Stimulated activated CD4-positive, alpha-beta T cell treated with anti-CD3 and anti-CD28 coated beads, Interleukin-12 subunit alpha, Interleukin-12 subunit beta, amount 100 ng/mL, for 48 hours (primary cell): ENCODE measurements around the gene MMP10.
A peak's percentile ranks its signal among the peaks of the same experiment; 100 is the strongest.
"Not testable (repeated sequence)": the region's sequence is repeated elsewhere in the genome, so short reads cannot be mapped to it uniquely, and the experiment has no call there.

Experiments
- DNase-seq, 3 donors: peaks; one replicate each; pipeline ENCODE4 v3.0.0-alpha.2; 2020; ENCODE audit warnings: low read depth in 2 of 3, low spot score in 1 of 3

The MMP10 gene

GRCh38 chr11:102783720-102784119 lies 3.3 kb upstream of the MMP10 start:
- DNase-seq: no peak

DNA sequence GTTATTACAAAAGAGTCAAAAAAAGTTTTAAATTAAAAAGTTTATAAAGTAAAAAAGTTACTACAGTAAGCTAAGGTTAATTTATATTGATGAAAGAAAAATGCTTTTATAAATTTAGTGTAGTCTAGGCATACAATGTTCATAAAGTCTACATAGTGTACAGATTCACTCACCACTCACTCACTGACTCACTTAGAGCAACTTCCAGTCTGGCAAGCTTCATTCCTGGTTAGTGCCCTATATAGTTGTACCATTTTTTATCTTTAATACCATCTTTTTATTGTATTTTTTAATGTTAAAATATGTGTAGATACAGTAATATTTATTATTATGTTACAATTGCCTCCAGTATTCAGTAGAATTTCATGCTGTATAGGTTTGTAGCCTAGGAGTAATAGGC lies 2.6 kb upstream of the MMP10 start:
- no peak for DNase-seq

- no peak for DNase-seq
Observed at GRCh38 chr11:102781676-102782075, 1.2 kb upstream of the MMP10 start.

DNA sequence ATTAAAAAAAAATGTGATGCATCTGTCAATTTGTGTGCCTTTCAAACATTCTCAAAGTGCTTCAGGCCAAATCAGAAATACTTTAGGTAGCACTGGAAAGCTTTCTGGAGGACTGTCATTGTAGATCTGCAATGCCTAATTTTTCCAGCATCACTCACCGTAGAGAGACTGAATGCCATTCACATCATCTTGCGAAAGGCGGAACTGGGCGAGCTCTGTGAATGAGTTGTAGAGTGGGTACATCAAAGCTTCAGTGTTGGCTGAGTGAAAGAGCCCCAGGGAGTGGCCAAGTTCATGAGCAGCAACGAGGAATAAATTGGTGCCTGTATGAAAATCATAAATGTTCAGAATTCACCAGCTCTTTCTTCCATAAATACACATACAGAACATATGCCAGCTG lies 4.0 kb downstream of the MMP10 start:
- no peak for DNase-seq

GRCh38 chr11:102773386-102773785 lies 7.0 kb downstream of the MMP10 start:
- no peak for DNase-seq

- no peak for DNase-seq
Observed at GRCh38 chr11:102771351-102771750, 9.1 kb downstream of the MMP10 start.

DNA sequence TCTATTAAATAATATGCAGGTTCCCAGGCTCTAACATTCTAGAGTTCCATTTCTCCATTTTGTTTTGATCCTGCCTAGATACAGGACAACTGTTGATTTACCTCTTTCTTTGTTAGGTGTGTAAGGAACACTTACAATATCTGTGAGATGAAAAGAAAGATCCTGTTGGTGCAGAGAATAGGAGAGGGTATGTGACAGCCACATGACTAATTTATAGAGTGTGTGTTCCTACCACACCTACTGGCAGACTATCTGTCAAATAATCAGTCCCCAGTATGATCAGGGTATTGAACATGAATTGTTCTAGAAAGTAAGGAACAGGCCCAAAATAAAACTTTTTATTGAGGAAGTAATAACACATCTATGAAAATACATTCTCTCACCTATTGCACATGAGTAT lies 10.2 kb downstream of the MMP10 start:
- no peak for DNase-seq

GRCh38 chr11:102767800-102768199 lies 12.6 kb downstream of the MMP10 start:
- no peak for DNase-seq

DNA sequence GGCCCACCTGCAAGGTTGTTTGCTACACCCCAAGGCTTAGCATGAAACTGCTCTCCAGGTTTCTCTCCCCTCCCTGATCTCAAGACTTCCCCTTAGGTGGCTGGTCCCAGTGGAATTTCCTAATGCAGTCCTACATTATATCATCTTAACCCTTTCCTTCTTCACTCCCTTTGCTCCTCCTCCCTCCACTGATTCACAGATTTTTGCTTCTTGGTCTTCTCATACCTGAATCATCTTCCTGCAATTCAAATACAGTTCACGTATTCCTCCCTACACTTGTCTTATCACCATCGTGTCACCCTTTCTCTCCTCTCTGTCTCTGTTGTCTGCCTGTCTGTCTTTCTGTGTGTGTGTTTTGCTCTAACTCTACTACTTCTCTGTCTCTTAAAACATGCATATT lies 17.0 kb downstream of the MMP10 start:
- no peak for DNase-seq

DNA sequence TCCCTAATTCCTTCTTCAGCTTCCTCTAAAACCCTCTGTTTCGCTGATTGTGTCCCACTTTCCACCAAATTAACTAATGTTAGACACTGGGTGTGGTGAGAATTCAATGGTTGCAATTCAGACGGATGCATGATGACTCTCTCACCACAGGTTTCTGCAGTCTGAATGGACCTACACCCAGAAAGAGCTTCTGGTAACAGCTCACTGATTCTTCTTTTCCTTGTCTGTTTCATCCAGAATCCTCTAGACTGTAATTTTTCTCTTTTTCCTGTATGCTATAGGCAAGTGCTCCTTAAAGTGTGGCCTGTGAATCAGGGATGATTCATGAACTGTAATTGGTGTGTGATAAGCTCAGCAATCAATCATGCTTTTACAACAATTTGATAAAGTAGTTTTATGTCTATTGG lies 18.1 kb downstream of the MMP10 start:
- no peak for DNase-seq

GRCh38 chr11:102761646-102762238 lies 18.7 kb downstream of the MMP10 start:
- DNase-seq: no peak

DNA sequence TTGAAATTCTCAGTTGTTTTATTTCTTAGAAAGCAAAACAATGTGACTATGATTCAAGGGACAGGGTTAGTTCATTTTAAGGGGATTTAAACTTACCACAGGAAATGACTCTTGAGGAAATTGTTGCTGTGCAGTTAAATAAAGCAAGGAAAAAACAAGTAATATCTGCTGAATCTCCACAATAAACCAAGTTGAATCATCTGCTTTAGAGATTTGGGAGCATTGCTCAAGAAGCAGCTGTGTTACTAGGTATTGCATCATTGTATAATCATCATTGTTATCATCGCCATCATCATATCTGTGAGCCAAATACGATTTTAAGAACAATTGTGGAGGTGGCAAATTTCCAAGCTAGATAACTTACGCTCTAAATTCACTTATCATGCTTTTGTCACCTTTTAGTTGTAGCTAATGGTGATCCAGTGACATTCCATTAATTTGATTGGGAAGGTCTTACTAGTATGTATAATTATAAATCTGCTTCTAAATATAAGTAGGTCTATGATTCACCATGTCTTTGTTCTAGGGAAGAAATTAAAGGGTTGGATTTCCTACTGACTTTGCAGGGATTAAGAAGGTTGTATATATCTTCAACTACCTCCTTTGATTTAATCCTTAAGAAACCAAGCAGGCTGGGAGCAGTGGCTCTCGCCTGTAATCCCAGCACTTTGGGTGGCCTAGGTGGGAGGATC lies 19.9 kb downstream of the MMP10 start:
- no peak for DNase-seq

DNA sequence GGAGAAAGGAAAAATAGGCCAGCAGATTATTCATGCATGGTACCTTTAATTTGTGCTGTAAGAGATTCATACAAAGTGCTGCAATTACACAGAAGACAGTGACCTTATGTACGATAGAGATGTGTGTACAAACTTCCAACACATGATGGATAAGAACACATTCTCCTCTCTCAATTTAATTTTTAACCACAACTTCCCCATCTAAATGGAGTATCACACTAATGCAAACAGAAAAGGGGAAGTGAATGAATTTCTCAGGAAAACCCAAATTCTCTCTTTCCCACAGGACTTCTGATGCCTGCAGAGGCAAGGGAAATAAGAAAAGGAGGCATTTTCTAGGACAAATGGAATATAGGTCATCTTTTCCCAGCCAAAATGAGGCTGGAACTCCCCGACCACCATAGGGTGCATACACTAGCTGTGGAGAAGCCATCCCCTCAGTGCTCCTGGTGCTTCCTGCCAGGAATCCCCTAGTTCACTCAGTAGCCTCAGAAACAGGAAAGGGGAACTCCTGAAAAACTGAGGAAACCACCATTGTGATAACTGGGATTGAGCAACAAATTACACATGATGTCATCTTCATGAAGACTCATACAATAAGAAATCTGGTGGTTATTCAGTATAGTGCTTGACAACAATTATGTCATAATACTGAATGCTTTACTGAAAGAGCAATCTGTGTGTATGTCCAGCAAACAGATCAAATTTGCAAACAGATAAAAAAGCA lies 22.4 kb downstream of the MMP10 start:
- no peak for DNase-seq

DNA sequence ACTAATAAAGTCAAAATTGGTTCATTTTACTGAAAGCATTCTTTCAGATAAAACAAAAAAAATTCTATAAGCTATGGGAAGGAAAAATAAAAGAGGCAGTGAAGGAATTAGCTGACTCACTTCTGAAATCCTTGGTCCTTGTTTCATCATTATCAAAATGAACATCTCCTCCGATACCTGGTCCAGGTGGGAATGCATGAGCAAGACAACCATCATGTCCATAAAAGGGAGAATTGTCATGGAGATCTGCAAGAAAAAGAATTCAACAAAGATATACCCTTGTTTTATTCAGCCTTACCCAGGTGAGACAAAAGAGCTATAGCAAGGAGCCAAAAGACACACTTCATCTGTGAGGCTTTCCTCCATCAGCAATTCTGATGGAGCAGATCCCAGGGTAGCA lies 27.2 kb downstream of the MMP10 start:
- DNase-seq: no peak

DNA sequence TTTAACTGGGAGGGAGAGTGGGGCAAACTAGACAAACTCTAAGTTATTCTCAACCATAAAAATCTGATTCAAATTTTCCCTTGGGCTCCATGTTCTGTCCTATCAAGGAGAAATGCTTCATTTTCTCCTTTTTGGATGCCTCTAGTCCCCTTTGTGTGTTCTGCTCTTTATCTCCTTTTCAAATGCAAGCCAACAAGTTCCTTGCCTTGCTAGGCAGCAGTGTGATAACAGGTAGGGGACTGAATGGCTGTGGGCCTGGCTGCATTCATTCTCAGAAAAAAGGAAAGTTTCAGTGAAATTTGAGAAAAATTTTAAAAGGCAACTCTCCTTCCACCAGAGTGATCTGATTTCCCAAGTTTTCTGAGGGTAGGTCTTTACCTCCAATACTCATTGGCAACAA lies 28.8 kb downstream of the MMP10 start:
- no peak for DNase-seq

DNA sequence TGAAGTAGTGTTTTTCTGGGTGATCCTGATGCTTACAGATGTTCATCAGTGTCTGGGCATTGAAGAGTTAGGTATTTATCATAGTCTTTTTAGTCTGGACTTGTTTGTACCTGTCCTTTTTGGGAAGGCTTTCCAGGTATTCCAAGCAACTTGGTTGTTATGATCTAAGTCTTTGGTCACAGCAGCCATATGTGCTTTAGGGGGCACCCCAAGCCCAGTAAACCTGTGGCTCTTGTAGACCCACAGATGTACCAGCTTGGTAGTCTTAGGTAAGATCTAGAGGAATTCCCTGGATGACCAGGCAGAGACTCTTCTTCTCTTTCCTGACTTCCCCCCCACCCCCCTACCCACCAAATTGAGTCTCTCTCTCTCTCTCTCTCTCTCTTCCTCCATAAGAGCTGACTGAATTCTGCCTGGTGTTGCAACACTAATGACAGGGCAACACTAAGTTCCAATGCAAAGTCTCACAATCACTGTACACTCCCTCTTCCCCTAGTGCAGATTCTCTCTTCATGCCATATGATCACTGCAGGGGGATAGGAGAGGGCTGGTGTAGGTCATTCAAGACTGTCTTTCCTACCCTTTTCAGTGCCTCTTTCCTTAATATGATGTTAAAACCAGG lies 31.2 kb downstream of the MMP10 start:
- no peak for DNase-seq

GRCh38 chr11:102746746-102747578 lies 33.5 kb downstream of the MMP10 start:
- DNase-seq: not testable (repeated sequence)

- no peak for DNase-seq
Observed at GRCh38 chr11:102734650-102735049, 45.8 kb downstream of the MMP10 start.

- peak; percentile 30 to 43 (median 34) for DNase-seq
Observed at GRCh38 chr11:102733232-102733875, 47.1 kb downstream of the MMP10 start.

DNA sequence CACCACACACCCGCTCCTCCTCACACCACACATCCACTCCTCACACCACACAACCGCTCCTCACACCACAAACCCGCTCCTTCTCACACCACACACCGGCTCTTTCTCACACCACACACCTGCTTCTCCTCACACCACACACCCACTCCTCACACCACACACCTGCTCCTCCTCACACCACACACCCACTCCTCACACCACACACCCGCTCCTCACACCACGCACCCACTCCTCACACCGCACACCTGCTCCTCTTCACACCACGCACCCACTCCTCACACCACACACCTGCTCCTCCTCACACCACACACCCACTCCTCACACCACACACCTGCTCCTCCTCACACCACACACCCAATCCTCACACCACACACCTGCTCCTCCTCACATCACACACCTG lies 49.5 kb downstream of the MMP10 start:
- not testable (repeated sequence) for DNase-seq
